ENCODE data around the gene DRC3.

DRC3 gene

DNA sequence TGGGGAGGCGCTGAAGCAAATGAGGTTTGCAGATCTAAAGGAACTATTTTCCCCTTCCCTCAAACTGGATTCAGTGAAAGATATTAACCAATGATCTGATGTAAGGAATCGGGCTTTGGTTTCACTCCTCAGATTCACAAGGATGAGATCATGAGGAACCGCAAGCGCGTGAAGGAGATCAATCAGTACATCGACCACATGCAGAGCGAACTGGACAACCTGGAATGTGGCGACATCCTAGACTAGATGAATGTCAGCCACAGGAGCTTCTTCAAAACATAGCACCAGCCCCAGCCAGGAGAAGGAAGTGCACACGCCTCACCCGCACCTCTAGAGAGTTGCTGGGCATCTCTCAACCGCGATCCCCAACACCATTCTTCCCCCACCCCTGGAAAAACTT is 43.8 kb downstream of the DRC3 start:
- TF ChIP-seq ISL1 (CRISPR knock-in tag; IDR thresholded peaks at IDR 0.05): no peak
- no peak for TF ChIP-seq ESRRG (CRISPR knock-in tag; IDR thresholded peaks at IDR 0.05)
- TF ChIP-seq, protein P1, sequence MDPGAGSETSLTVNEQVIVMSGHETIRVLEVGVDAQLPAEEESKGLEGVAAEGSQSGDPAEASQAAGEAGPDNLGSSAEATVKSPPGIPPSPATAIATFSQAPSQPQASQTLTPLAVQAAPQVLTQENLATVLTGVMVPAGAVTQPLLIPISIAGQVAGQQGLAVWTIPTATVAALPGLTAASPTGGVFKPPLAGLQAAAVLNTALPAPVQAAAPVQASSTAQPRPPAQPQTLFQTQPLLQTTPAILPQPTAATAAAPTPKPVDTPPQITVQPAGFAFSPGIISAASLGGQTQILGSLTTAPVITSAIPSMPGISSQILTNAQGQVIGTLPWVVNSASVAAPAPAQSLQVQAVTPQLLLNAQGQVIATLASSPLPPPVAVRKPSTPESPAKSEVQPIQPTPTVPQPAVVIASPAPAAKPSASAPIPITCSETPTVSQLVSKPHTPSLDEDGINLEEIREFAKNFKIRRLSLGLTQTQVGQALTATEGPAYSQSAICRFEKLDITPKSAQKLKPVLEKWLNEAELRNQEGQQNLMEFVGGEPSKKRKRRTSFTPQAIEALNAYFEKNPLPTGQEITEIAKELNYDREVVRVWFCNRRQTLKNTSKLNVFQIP (CRISPR knock-in tag; IDR thresholded peaks at IDR 0.05; ENCODE audit: borderline replicate concordance, low read depth): no peak
- no peak for TF ChIP-seq CSDC2 (CRISPR knock-in tag; IDR thresholded peaks at IDR 0.05)
- no peak for TF ChIP-seq GLIS3 (CRISPR knock-in tag; IDR thresholded peaks at IDR 0.05)
- no peak for TF ChIP-seq TOX (CRISPR knock-in tag; IDR thresholded peaks at IDR 0.05; ENCODE audit: borderline replicate concordance)
- TF ChIP-seq SNAI2 (CRISPR knock-in tag; IDR thresholded peaks at IDR 0.05): no peak
- TF ChIP-seq RARB (CRISPR knock-in tag; IDR thresholded peaks at IDR 0.05): no peak
- TF ChIP-seq, protein P2, sequence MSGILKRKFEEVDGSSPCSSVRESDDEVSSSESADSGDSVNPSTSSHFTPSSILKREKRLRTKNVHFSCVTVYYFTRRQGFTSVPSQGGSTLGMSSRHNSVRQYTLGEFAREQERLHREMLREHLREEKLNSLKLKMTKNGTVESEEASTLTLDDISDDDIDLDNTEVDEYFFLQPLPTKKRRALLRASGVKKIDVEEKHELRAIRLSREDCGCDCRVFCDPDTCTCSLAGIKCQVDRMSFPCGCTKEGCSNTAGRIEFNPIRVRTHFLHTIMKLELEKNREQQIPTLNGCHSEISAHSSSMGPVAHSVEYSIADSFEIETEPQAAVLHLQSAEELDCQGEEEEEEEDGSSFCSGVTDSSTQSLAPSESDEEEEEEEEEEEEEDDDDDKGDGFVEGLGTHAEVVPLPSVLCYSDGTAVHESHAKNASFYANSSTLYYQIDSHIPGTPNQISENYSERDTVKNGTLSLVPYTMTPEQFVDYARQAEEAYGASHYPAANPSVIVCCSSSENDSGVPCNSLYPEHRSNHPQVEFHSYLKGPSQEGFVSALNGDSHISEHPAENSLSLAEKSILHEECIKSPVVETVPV (CRISPR knock-in tag; IDR thresholded peaks at IDR 0.05): no peak
- TF ChIP-seq ARNTL (CRISPR knock-in tag; IDR thresholded peaks at IDR 0.05; ENCODE audit: borderline replicate concordance, low read depth): no peak
- TF ChIP-seq, protein P3, sequence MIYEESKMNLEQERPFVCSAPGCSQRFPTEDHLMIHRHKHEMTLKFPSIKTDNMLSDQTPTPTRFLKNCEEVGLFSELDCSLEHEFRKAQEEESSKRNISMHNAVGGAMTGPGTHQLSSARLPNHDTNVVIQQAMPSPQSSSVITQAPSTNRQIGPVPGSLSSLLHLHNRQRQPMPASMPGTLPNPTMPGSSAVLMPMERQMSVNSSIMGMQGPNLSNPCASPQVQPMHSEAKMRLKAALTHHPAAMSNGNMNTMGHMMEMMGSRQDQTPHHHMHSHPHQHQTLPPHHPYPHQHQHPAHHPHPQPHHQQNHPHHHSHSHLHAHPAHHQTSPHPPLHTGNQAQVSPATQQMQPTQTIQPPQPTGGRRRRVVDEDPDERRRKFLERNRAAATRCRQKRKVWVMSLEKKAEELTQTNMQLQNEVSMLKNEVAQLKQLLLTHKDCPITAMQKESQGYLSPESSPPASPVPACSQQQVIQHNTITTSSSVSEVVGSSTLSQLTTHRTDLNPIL (CRISPR knock-in tag; IDR thresholded peaks at IDR 0.05; ENCODE audit: low read depth): no peak
- no peak for TF ChIP-seq BACH2 (CRISPR knock-in tag; IDR thresholded peaks at IDR 0.05; ENCODE audit: borderline replicate concordance)
- no peak for TF ChIP-seq ZNF70 (CRISPR knock-in tag; IDR thresholded peaks at IDR 0.05)
- no peak for TF ChIP-seq ZNF8 (CRISPR knock-in tag; IDR thresholded peaks at IDR 0.05)
- no peak for TF ChIP-seq PPARA (CRISPR knock-in tag; IDR thresholded peaks at IDR 0.05; ENCODE audit: borderline replicate concordance)
- no peak for TF ChIP-seq ZFP3 (CRISPR knock-in tag; IDR thresholded peaks at IDR 0.05)
- TF ChIP-seq ZFP30 (CRISPR knock-in tag; IDR thresholded peaks at IDR 0.05): no peak
- TF ChIP-seq, protein P4, sequence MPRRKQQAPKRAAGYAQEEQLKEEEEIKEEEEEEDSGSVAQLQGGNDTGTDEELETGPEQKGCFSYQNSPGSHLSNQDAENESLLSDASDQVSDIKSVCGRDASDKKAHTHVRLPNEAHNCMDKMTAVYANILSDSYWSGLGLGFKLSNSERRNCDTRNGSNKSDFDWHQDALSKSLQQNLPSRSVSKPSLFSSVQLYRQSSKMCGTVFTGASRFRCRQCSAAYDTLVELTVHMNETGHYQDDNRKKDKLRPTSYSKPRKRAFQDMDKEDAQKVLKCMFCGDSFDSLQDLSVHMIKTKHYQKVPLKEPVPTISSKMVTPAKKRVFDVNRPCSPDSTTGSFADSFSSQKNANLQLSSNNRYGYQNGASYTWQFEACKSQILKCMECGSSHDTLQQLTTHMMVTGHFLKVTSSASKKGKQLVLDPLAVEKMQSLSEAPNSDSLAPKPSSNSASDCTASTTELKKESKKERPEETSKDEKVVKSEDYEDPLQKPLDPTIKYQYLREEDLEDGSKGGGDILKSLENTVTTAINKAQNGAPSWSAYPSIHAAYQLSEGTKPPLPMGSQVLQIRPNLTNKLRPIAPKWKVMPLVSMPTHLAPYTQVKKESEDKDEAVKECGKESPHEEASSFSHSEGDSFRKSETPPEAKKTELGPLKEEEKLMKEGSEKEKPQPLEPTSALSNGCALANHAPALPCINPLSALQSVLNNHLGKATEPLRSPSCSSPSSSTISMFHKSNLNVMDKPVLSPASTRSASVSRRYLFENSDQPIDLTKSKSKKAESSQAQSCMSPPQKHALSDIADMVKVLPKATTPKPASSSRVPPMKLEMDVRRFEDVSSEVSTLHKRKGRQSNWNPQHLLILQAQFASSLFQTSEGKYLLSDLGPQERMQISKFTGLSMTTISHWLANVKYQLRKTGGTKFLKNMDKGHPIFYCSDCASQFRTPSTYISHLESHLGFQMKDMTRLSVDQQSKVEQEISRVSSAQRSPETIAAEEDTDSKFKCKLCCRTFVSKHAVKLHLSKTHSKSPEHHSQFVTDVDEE (CRISPR knock-in tag; IDR thresholded peaks at IDR 0.05): no peak
- ATAC-seq: no peak

DNA sequence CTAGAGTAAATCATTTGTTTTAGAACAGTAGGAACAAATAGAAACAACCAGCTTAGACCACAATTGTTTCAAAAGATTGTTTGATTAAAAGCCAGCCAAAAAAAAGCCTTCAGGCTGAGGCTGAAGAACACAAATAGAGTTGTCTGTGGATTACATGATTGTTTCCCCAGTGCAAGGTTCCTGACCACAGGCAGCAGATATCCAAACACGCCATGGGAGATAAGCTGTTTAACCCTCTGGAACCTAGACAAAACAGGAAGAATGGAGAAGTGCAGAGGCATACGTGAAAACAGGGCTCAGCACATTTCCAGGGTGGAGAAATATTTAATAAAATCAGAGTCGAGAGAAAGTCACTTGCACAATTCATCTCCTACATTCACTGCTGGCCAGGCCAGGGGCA is 45.3 kb downstream of the DRC3 start:
- TF ChIP-seq ZFP30 (CRISPR knock-in tag; IDR thresholded peaks at IDR 0.05): no peak
- no peak for TF ChIP-seq ZNF565 (CRISPR knock-in tag; conservative IDR thresholded peaks at IDR 0.05; ENCODE audit: low read depth)
- TF ChIP-seq ESRRG (CRISPR knock-in tag; IDR thresholded peaks at IDR 0.05): no peak
- TF ChIP-seq ZC3H10 (CRISPR knock-in tag; IDR thresholded peaks at IDR 0.05): no peak
- TF ChIP-seq, protein P1 (CRISPR knock-in tag; IDR thresholded peaks at IDR 0.05; ENCODE audit: borderline replicate concordance, low read depth): no peak
- no peak for TF ChIP-seq TOX (CRISPR knock-in tag; IDR thresholded peaks at IDR 0.05; ENCODE audit: borderline replicate concordance)
- TF ChIP-seq RARB (CRISPR knock-in tag; IDR thresholded peaks at IDR 0.05): no peak
- no peak for TF ChIP-seq TCF4 (CRISPR knock-in tag; IDR thresholded peaks at IDR 0.05; ENCODE audit: borderline replicate concordance)
- TF ChIP-seq OSR1 (CRISPR knock-in tag; IDR thresholded peaks at IDR 0.05): no peak
- TF ChIP-seq, protein P4 (CRISPR knock-in tag; IDR thresholded peaks at IDR 0.05): no peak
- TF ChIP-seq SNAI2 (CRISPR knock-in tag; IDR thresholded peaks at IDR 0.05): no peak
- TF ChIP-seq, protein P5, sequence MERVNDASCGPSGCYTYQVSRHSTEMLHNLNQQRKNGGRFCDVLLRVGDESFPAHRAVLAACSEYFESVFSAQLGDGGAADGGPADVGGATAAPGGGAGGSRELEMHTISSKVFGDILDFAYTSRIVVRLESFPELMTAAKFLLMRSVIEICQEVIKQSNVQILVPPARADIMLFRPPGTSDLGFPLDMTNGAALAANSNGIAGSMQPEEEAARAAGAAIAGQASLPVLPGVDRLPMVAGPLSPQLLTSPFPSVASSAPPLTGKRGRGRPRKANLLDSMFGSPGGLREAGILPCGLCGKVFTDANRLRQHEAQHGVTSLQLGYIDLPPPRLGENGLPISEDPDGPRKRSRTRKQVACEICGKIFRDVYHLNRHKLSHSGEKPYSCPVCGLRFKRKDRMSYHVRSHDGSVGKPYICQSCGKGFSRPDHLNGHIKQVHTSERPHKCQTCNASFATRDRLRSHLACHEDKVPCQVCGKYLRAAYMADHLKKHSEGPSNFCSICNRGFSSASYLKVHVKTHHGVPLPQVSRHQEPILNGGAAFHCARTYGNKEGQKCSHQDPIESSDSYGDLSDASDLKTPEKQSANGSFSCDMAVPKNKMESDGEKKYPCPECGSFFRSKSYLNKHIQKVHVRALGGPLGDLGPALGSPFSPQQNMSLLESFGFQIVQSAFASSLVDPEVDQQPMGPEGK (CRISPR knock-in tag; IDR thresholded peaks at IDR 0.05; ENCODE audit: borderline replicate concordance): no peak
- TF ChIP-seq CSDC2 (CRISPR knock-in tag; IDR thresholded peaks at IDR 0.05): no peak
- TF ChIP-seq BACH2 (CRISPR knock-in tag; IDR thresholded peaks at IDR 0.05; ENCODE audit: borderline replicate concordance): no peak
- ATAC-seq: no peak

Data from SK-N-SH treated with all-trans-retinoic acid at 6 μM for 48 hours (cell line).